ENCODE results near the gene RCVRN. TPM values are rescaled to one million over a fixed set of nuclear protein-coding genes. Genes with fewer than 3 reads are reported as not detected.

Gene RCVRN
- total RNA-seq, 1 donor from 2014 or later = not detected

GRCh38 chr17:9878786-9879525, 26.1 kb downstream of the RCVRN start:
- ATAC-seq = peak in 1 of 2 donors; percentile 33
- no peak for TF ChIP-seq CTCF (IDR thresholded peaks at IDR 0.05)
- H3K36me3 ChIP-seq = no peaks in the 10 kb centered on the region
- no peak overlapping the region for H3K4me3 ChIP-seq
- no peak overlapping the region for H3K27ac ChIP-seq
- H3K9me3 ChIP-seq = peaks cover 19% of the 10 kb centered on the region
- no peak for DNase-seq
- intact Hi-C loops (cut with DNase I) = no loop called here
- no peaks in the 10 kb centered on the region for H3K27me3 ChIP-seq (ENCODE audit: low read depth)
- H3K4me1 ChIP-seq = no peaks in the 10 kb centered on the region

- H3K27me3 ChIP-seq (ENCODE audit: low read depth) = no peaks in the 10 kb centered on the region
- no peak for DNase-seq
- TF ChIP-seq CTCF (IDR thresholded peaks at IDR 0.05) = no peak
- intact Hi-C loops (cut with DNase I) = no loop called here
- H3K9me3 ChIP-seq = peaks cover 13% of the 10 kb centered on the region
- no peak overlapping the region for H3K27ac ChIP-seq
- H3K4me1 ChIP-seq = no peaks in the 10 kb centered on the region
- no peaks in the 10 kb centered on the region for H3K36me3 ChIP-seq
- H3K4me3 ChIP-seq = no peak overlapping the region
- ATAC-seq = no peak
Observed at GRCh38 chr17:9878356-9878755, 26.7 kb downstream of the RCVRN start.

- DNase-seq = no peak
Observed at GRCh38 chr17:9875441-9875840, 29.6 kb downstream of the RCVRN start.

GRCh38 chr17:9874722-9875121, 30.3 kb downstream of the RCVRN start:
- Histone ChIP-seq H3K27ac (no peak overlapping the region), H3K4me1 (no peaks in the 10 kb centered on the region), H3K27me3 (ENCODE audit: low read depth) (no peaks in the 10 kb centered on the region), H3K9me3 (no peaks in the 10 kb centered on the region), H3K36me3 (no peaks in the 10 kb centered on the region), H3K4me3 (no peak overlapping the region)
- intact Hi-C loops (cut with DNase I) = no loop called here
- DNase-seq = no peak
- TF ChIP-seq CTCF (IDR thresholded peaks at IDR 0.05) = no peak
- ATAC-seq = no peak

More at GRCh38 chr17:9875441-9875840, 29.6 kb downstream of the RCVRN start:
- Histone ChIP-seq H3K4me1 (no peaks in the 10 kb centered on the region), H3K36me3 (no peaks in the 10 kb centered on the region), H3K4me3 (no peak overlapping the region), H3K27me3 (ENCODE audit: low read depth) (no peaks in the 10 kb centered on the region), H3K9me3 (no peaks in the 10 kb centered on the region), H3K27ac (no peak overlapping the region)
- intact Hi-C loops (cut with DNase I) = no loop called here
- peak; percentile 46 to 77 for ATAC-seq
- no peak for TF ChIP-seq CTCF (IDR thresholded peaks at IDR 0.05)

GRCh38 chr17:9872852-9873251, 32.2 kb downstream of the RCVRN start:
- Histone ChIP-seq H3K27ac (no peak overlapping the region), H3K4me3 (no peak overlapping the region), H3K4me1 (no peaks in the 10 kb centered on the region), H3K27me3 (ENCODE audit: low read depth) (no peaks in the 10 kb centered on the region), H3K9me3 (no peaks in the 10 kb centered on the region), H3K36me3 (no peaks in the 10 kb centered on the region)
- intact Hi-C loops (cut with DNase I) = no loop called here
- no peak for ATAC-seq
- DNase-seq = no peak
- TF ChIP-seq CTCF (IDR thresholded peaks at IDR 0.05) = no peak
